ENCODE results near the gene SEMA5A. TPM values are rescaled to one million over a fixed set of nuclear protein-coding genes. Genes with fewer than 3 reads are reported as not detected.
A peak's percentile ranks its signal among the peaks of the same experiment; 100 is the strongest.

SEMA5A gene
- polyA plus RNA-seq, 3 donors = not detected

DNA sequence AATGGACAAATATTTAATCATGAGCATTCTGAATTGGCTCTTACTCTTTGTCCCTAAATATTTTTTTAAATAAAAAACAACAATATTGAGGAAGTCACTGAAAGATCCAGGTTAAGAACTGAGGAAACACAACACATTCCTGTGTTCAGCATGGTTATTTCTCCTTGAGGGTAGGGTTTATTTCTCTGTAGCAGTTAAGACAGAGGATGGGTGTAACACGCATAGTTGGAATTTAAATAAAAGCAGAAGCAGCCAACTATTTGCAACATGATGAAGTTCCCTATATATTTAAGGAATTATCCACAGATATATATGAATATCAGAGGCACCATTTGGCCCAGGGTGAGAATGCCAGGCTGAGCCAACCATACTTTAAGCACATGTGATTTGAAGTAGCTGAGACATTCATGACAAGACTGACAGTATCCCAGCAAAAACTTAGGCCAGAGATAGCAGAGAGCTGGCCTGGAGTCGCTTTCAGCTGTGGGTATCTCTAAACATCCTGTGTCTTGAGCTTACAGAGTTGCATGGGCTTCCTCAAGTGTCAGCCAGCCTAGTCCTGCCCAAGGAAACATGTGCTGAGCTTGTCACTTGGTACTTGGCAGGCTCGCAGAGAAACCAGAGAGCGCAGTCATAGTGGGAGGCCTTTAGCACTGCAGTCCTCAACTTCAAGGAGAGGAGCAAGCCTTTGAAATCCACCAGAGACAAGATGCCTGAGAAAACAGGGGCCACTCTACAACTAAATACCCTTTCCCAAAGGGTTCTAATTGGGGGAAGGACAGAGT, 43.6 kb downstream of the SEMA5A start:
- no peak overlapping the region for H3K9ac ChIP-seq (ENCODE audit: insufficient read depth, low read length, poor library complexity, severe bottlenecking)
- no peak overlapping the region for H3K27ac ChIP-seq (ENCODE audit: low read depth in 1 of 2, low read length in 2 of 2)
- H3K4me3 ChIP-seq (replicated peaks in 1 of 3; ENCODE audit: low read depth in 2 of 3, low read length in 3 of 3) = no peak overlapping the region
- WGBS (ENCODE audit: insufficient coverage) = 84% methylated on average over 3 of the region's 4 CpGs
- Mint-ChIP-seq H3K36me3 (no peaks in the 10 kb centered on the region), H3K4me1 (no peaks in the 10 kb centered on the region), H3K27me3 (ENCODE audit: low read depth in 3 of 3) (peaks cover 0 to 2% (median 0%) of the 10 kb centered on the region in 3 donors), H3K4me3 (no peak overlapping the region), H3K27ac (peak overlapping the region in 1 of 7 donors; percentile 60), H3K9me3 (peaks cover 0 to 3% (median 0%) of the 10 kb centered on the region in 7 donors)
- H3K27me3 ChIP-seq (ENCODE audit: control insufficient read depth in 2 of 2, insufficient read depth in 2 of 2, low read length in 2 of 2) = no peaks in the 10 kb centered on the region
- H3K4me2 ChIP-seq (replicated peaks; ENCODE audit: extremely low read depth, low read length, poor library complexity, severe bottlenecking) = no peak overlapping the region
- TF ChIP-seq, protein P1, sequence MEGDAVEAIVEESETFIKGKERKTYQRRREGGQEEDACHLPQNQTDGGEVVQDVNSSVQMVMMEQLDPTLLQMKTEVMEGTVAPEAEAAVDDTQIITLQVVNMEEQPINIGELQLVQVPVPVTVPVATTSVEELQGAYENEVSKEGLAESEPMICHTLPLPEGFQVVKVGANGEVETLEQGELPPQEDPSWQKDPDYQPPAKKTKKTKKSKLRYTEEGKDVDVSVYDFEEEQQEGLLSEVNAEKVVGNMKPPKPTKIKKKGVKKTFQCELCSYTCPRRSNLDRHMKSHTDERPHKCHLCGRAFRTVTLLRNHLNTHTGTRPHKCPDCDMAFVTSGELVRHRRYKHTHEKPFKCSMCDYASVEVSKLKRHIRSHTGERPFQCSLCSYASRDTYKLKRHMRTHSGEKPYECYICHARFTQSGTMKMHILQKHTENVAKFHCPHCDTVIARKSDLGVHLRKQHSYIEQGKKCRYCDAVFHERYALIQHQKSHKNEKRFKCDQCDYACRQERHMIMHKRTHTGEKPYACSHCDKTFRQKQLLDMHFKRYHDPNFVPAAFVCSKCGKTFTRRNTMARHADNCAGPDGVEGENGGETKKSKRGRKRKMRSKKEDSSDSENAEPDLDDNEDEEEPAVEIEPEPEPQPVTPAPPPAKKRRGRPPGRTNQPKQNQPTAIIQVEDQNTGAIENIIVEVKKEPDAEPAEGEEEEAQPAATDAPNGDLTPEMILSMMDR (IDR thresholded peaks at IDR 0.05) = no peak
- H4K20me1 ChIP-seq (ENCODE audit: insufficient read depth, low read length) = no peaks in the 10 kb centered on the region
- H3K4me1 ChIP-seq (ENCODE audit: control insufficient read depth in 1 of 2, insufficient read depth in 2 of 2, low read length in 2 of 2) = no peaks in the 10 kb centered on the region
- H3K9me3 ChIP-seq (replicated peaks in 1 of 2; ENCODE audit: control insufficient read depth in 1 of 2, insufficient read depth in 1 of 2, low read length in 2 of 2) = no peaks in the 10 kb centered on the region
- H3K79me2 ChIP-seq (ENCODE audit: insufficient read depth, low read length) = no peaks in the 10 kb centered on the region
- intact Hi-C loops (cut with micrococcal nuclease) = no loop called here
- H2AFZ ChIP-seq (ENCODE audit: insufficient read depth, low read depth, low read length, poor library complexity, severe bottlenecking) = no peak overlapping the region
- no peak for DNase-seq
- no peaks in the 10 kb centered on the region for H3K36me3 ChIP-seq (replicated peaks in 1 of 2; ENCODE audit: control insufficient read depth in 1 of 2, insufficient read depth in 2 of 2, low read length in 2 of 2)

DNA sequence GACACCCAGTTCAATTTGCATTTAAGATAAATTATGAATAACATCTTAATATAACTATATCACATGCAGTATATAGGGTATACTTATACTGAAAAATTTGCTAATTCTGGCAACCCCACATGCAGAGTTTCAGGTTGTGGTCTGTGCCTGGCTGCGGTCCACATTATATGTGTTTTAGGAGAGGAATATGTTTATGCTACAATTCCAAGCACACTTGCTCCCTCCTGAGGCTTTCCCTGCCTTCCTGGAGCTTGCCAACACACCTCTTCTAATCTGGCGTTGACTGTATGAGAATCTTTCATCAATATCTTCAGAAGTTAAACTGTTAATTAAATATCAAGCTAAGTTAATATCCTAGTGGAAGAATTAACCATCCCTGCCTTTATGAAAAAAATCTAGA, 45.2 kb downstream of the SEMA5A start:
- no peak overlapping the region for H3K9ac ChIP-seq (ENCODE audit: insufficient read depth, low read length, poor library complexity, severe bottlenecking)
- Mint-ChIP-seq H3K9me3 (peaks cover 0 to 3% (median 0%) of the 10 kb centered on the region in 7 donors), H3K4me1 (no peaks in the 10 kb centered on the region), H3K36me3 (no peaks in the 10 kb centered on the region), H3K27me3 (ENCODE audit: low read depth in 3 of 3) (peaks cover 0 to 2% (median 0%) of the 10 kb centered on the region in 3 donors), H3K27ac (no peak overlapping the region), H3K4me3 (no peak overlapping the region)
- no peak overlapping the region for H2AFZ ChIP-seq (ENCODE audit: insufficient read depth, low read depth, low read length, poor library complexity, severe bottlenecking)
- H4K20me1 ChIP-seq (ENCODE audit: insufficient read depth, low read length) = no peaks in the 10 kb centered on the region
- H3K4me2 ChIP-seq (replicated peaks; ENCODE audit: extremely low read depth, low read length, poor library complexity, severe bottlenecking) = no peak overlapping the region
- H3K27ac ChIP-seq (ENCODE audit: low read depth in 1 of 2, low read length in 2 of 2) = no peak overlapping the region
- no peak for DNase-seq
- no CpG with 5 or more reads among the region's 2 CpGs for WGBS (ENCODE audit: insufficient coverage)
- intact Hi-C loops (cut with micrococcal nuclease) = no loop called here
- TF ChIP-seq, protein P1 (IDR thresholded peaks at IDR 0.05) = no peak
- no peaks in the 10 kb centered on the region for H3K4me1 ChIP-seq (ENCODE audit: control insufficient read depth in 1 of 2, insufficient read depth in 2 of 2, low read length in 2 of 2)
- no peaks in the 10 kb centered on the region for H3K36me3 ChIP-seq (replicated peaks in 1 of 2; ENCODE audit: control insufficient read depth in 1 of 2, insufficient read depth in 2 of 2, low read length in 2 of 2)
- no peaks in the 10 kb centered on the region for H3K79me2 ChIP-seq (ENCODE audit: insufficient read depth, low read length)
- no peaks in the 10 kb centered on the region for H3K27me3 ChIP-seq (ENCODE audit: control insufficient read depth in 2 of 2, insufficient read depth in 2 of 2, low read length in 2 of 2)
- no peak overlapping the region for H3K4me3 ChIP-seq (replicated peaks in 1 of 3; ENCODE audit: low read depth in 2 of 3, low read length in 3 of 3)
- H3K9me3 ChIP-seq (replicated peaks in 1 of 2; ENCODE audit: control insufficient read depth in 1 of 2, insufficient read depth in 1 of 2, low read length in 2 of 2) = no peaks in the 10 kb centered on the region
